MCF 10A (cell line): Measurements from ENCODE around the gene KRT1. TPM values are rescaled to one million over a fixed set of nuclear protein-coding genes. Genes with fewer than 3 reads are reported as not detected.
A peak's percentile ranks its signal among the peaks of the same experiment; 100 is the strongest.

Experiments used
- BruUV-seq: library from RNA; stranded (reverse); fragments of 400-500 nt; replicated peaks from 2 replicates; lab custom pipeline; 2021; lab: Mats Ljungman, UMichigan
- CTCF ChIA-PET: fragments of 300-600 bp; sonication (Branson Sonifier 250); formaldehyde crosslinking; extraction: SDS; loops from one replicate; lab custom pipeline; 2021; ENCODE audit warnings: antibody characterized with exemption, inconsistent platforms; lab: Yijun Ruan, JAX
- POLR2A ChIA-PET: fragments of 300-600, 350-650 bp; sonication (Branson Sonifier 250); formaldehyde crosslinking; extraction: SDS; loops from one replicate; lab custom pipeline; 2020; ENCODE audit warnings: antibody characterized with exemption, inconsistent platforms; lab: Yijun Ruan, JAX
- DNase-seq: peaks from one replicate; pipeline ENCODE4 v3.0.0-alpha.2; 2018; ENCODE audit not compliant: unreplicated experiment
- H3K27ac Mint-ChIP-seq: one replicate; pipeline ENCODE4 v1.8.0; 2022; ENCODE audit warnings: mild to moderate bottlenecking, low read depth, mixed read lengths; ENCODE audit not compliant: unreplicated experiment
- H3K27me3 Mint-ChIP-seq: one replicate; pipeline ENCODE4 v1.8.0; 2022; ENCODE audit warnings: mixed read lengths; ENCODE audit not compliant: insufficient read depth, unreplicated experiment
- H3K36me3 Mint-ChIP-seq: one replicate; pipeline ENCODE4 v1.8.0; 2022; ENCODE audit warnings: mild to moderate bottlenecking, moderate library complexity, mixed read lengths; ENCODE audit not compliant: insufficient read depth, unreplicated experiment
- H3K4me1 Mint-ChIP-seq: one replicate; pipeline ENCODE4 v1.8.0; 2022; ENCODE audit warnings: mixed read lengths; ENCODE audit not compliant: insufficient read depth, unreplicated experiment
- H3K4me3 Mint-ChIP-seq: one replicate; pipeline ENCODE4 v1.8.0; 2022; ENCODE audit warnings: mild to moderate bottlenecking, moderate library complexity, mixed read lengths; ENCODE audit not compliant: unreplicated experiment
- H3K9me3 Mint-ChIP-seq: one replicate; pipeline ENCODE4 v1.8.0; 2022; ENCODE audit warnings: mixed read lengths; ENCODE audit not compliant: unreplicated experiment
- intact Hi-C: fragments of 100-400 bp; cut with micrococcal nuclease; formaldehyde crosslinking; loops from 2 replicates; pipeline ENCODE4 v1.14.1; 2022
- total RNA-seq: library from RNA; stranded (reverse); gene quantifications from 2 replicates; pipeline ENCODE4 v1.2.3, GENCODE V29; 2022
- TF ChIP-seq, protein P1 (sequence below): fragments of 200-600 bp; IDR thresholded peaks from one replicate; pipeline ENCODE4 v1.8.0; 2022; ENCODE audit warnings: antibody characterized with exemption, mild to moderate bottlenecking; ENCODE audit not compliant: unreplicated experiment

Gene KRT1
- total RNA-seq, 1 experiment from 2014 or later, result not detected

DNA sequence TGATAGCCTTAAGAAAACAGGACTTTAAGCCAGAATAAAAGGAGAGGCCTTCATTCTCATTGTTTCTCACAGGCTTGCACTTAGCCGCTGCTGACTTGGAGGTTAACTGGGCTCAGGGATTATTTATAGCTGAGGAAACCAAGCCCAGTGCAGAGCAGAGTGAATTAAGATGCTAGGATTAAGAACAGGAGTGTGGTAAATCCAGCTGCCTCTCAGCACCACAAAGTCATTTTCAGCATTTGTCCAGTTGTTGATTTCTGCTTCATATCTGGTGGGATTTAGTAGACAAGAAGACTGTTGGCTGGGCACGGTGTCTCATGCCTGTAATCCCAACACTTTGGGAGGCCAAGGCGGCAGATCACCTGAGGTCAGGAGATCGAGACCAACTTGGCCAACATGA lies 47.6 kb downstream of the KRT1 start:
- intact Hi-C loops, result no loop called here
- H3K36me3 Mint-ChIP-seq, result peaks cover 5% of the 10 kb centered on the region
- BruUV-seq, result no TSS peak
- H3K4me1 Mint-ChIP-seq, result peaks cover 5% of the 10 kb centered on the region
- ChIA-PET CTCF (interaction anchor here (0.8 kb wide), 1 partner anchor 59 kb away, joined by 3 read pairs; no protein-coding TSS in a partner anchor), POLR2A (no interaction called here)
- DNase-seq, result no peak
- H3K27me3 Mint-ChIP-seq, result peaks cover 50% of the 10 kb centered on the region
- no peaks in the 10 kb centered on the region for H3K9me3 Mint-ChIP-seq
- no peak overlapping the region for H3K4me3 Mint-ChIP-seq
- TF ChIP-seq, protein P1, sequence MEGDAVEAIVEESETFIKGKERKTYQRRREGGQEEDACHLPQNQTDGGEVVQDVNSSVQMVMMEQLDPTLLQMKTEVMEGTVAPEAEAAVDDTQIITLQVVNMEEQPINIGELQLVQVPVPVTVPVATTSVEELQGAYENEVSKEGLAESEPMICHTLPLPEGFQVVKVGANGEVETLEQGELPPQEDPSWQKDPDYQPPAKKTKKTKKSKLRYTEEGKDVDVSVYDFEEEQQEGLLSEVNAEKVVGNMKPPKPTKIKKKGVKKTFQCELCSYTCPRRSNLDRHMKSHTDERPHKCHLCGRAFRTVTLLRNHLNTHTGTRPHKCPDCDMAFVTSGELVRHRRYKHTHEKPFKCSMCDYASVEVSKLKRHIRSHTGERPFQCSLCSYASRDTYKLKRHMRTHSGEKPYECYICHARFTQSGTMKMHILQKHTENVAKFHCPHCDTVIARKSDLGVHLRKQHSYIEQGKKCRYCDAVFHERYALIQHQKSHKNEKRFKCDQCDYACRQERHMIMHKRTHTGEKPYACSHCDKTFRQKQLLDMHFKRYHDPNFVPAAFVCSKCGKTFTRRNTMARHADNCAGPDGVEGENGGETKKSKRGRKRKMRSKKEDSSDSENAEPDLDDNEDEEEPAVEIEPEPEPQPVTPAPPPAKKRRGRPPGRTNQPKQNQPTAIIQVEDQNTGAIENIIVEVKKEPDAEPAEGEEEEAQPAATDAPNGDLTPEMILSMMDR, result no peak
- no peak overlapping the region for H3K27ac Mint-ChIP-seq

DNA sequence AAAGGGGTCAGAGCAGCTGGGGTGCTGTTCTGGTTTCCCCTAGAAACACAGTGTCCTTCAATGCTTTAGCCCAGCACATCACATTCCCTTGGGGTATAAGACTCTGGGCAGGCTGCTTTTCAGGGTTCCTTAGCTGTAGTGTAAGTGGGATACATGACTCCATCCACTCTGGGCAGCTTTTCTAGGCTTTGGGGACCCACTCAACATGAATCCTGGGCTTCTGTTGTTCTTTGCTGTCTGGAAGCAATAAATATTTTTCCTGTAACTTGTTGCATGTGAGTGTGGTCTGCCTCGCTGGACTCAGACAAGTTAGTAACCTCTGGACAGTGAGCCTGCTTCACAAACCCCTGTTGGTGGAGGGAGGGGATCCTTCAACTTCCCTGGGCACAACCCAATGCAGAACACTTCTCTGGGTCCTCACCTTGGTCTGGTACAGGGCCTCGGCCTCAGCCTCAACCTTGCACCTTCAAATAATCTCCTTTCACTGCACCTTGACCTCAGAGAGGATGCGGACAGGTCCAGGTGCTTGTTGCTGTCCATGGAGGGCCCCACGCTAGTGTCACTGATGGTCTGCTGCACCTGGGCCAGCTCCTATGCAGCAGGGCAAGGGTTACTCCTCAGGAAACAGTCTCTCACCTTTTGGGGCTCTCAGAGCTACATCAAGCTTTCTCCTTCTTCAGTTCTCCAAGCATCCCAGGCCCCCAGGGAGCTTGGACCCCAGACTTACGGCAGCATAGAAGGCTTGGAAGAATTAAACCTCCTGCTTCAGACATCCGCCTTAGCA lies 48.3 kb downstream of the KRT1 start:
- Mint-ChIP-seq H3K4me1 (peaks cover 5% of the 10 kb centered on the region), H3K9me3 (no peaks in the 10 kb centered on the region), H3K27ac (no peak overlapping the region), H3K4me3 (no peak overlapping the region), H3K27me3 (peaks cover 50% of the 10 kb centered on the region), H3K36me3 (peaks cover 5% of the 10 kb centered on the region)
- ChIA-PET CTCF (interaction anchor here (0.6 to 0.8 kb wide), 3 partner anchors 37 to 953 kb away, joined by 3 to 4 read pairs (median 3); no protein-coding TSS in a partner anchor), POLR2A (no interaction called here)
- no peak for DNase-seq
- TF ChIP-seq, protein P1, result no peak
- intact Hi-C loops, result no loop called here
- no TSS peak for BruUV-seq

DNA sequence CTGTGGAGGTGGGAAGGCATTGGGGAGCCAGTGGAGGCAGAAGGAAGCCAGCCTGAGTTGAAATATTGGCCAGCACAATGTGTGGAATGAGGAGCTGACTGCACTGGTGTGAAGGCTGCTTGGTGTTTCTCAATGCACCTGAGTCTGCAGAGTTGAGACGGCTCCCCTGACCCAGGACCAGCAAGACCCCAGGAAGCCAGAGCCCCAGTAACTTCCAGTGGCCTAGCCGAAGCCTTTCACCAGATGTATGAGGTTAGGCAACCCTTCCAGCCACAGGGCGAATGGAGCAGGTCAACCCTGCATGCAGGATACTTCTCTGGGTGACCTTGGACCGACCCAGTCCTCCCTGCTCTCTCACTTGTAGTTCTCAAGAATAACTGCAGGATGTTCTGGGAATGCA lies 48.9 kb downstream of the KRT1 start:
- peaks cover 50% of the 10 kb centered on the region for H3K27me3 Mint-ChIP-seq
- peaks cover 5% of the 10 kb centered on the region for H3K4me1 Mint-ChIP-seq

DNA sequence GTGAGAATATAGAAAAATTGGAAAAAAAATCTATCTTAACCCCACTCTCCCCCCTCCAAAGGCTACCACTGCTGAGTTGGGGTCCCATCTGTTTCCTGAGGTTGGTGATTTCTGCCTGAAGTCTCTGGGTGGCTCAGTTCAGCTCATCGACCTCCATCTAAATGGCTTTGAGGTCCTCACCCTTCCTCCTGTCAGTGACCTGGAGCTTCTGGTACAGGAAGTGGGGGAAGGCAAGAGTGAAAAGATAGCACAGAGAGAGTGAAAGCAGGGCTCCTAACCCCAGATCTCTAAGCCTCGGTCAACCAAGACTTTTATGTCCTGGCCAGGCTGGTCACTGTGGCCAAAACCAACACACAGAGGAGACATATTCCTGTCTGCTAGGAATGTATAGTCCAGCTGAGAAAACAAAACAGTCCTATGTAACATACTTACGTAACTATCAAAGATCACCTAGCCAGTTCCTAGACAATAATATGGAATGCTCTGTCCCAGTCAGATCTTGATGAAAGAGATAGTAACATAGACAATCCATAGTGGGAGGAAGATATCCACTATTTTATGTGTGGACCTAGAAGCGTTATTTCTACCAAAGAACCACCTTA lies 49.5 kb downstream of the KRT1 start:
- peak; percentile 14 for DNase-seq
- POLR2A ChIA-PET, result no interaction called here
- Mint-ChIP-seq H3K4me3 (no peak overlapping the region), H3K4me1 (peaks cover 5% of the 10 kb centered on the region), H3K36me3 (no peaks in the 10 kb centered on the region), H3K9me3 (no peaks in the 10 kb centered on the region), H3K27ac (no peak overlapping the region), H3K27me3 (peaks cover 56% of the 10 kb centered on the region)
- no TSS peak for BruUV-seq
- CTCF ChIA-PET, result no interaction called here
- intact Hi-C loops, result no loop called here
- TF ChIP-seq, protein P1, result no peak

More for the DNA sequence above, 48.9 kb downstream of the KRT1 start:
- POLR2A ChIA-PET, result no interaction called here
- CTCF ChIA-PET, result interaction anchor here (0.6 kb wide), 1 partner anchor 952 kb away, joined by 4 read pairs; no protein-coding TSS in a partner anchor
- peaks cover 3% of the 10 kb centered on the region for H3K36me3 Mint-ChIP-seq
- TF ChIP-seq, protein P1, result no peak
- H3K9me3 Mint-ChIP-seq, result no peaks in the 10 kb centered on the region
- no peak overlapping the region for H3K4me3 Mint-ChIP-seq
- no peak overlapping the region for H3K27ac Mint-ChIP-seq
- DNase-seq, result no peak
- no TSS peak for BruUV-seq
- intact Hi-C loops, result no loop called here
